NB4 (cell line): ENCODE measurements around the gene FAM240A.

Source experiments
- DNase-seq: peaks from one replicate; pipeline ENCODE4 v3.0.0; 2010; ENCODE audit warnings: low read depth
- H3K4me3 ChIP-seq: one replicate; pipeline ENCODE4 v1.5.1; 2011; ENCODE audit warnings: mild to moderate bottlenecking, low read depth, low read length, moderate library complexity
- CTCF ChIP-seq: IDR thresholded peaks from one replicate; pipeline ENCODE4 v1.5.1; 2012; ENCODE audit warnings: low read depth, low read length
- MYC ChIP-seq: IDR thresholded peaks from 2 replicates; pipeline ENCODE4 v1.6.1; 2011; ENCODE audit warnings: low read depth, low read length
- POLR2A ChIP-seq: IDR thresholded peaks from 2 replicates; pipeline ENCODE4 v1.6.1; 2011; ENCODE audit warnings: mild to moderate bottlenecking; ENCODE audit not compliant: insufficient read length; ENCODE audit errors: extremely low read depth
- TF ChIP-seq, protein P1 (sequence below): IDR thresholded peaks from 2 replicates; pipeline ENCODE4 v1.6.1; 2011; ENCODE audit warnings: low read depth, low read length

FAM240A gene

GRCh38 chr3:46614431-46614830, 2.1 kb downstream of the FAM240A start:
- no peak for DNase-seq
- no peak overlapping the region for H3K4me3 ChIP-seq
- TF ChIP-seq POLR2A, result no peak
- no peak for TF ChIP-seq CTCF
- TF ChIP-seq, protein P1, sequence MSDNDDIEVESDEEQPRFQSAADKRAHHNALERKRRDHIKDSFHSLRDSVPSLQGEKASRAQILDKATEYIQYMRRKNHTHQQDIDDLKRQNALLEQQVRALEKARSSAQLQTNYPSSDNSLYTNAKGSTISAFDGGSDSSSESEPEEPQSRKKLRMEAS, result no peak
- TF ChIP-seq MYC, result no peak

- no peak for DNase-seq
- TF ChIP-seq POLR2A (no peak), MYC (no peak), CTCF (no peak)
- TF ChIP-seq, protein P1, result no peak
These were observed 2.9 kb downstream of the FAM240A start for GRCh38 chr3:46615050-46615775.

DNA sequence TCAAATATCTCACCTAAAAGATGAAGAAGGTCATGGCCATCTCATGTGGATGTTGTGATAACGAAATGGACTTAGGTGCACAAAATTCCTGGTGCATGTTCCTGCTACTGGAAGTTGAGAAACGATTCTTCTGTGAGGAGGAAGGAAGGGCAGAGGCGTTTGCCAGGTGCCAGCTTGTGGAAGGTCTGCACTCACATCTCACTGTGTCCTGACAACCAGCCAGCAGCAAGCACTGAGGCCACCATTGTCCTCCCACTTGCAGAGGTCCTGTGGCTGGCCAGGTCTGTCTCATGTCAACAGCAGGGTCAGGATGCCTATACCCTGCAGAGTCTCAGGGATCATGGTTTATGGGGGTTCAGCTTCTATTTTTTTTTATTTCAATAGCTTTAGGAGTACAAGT, 3.7 kb downstream of the FAM240A start:
- TF ChIP-seq MYC, result no peak
- TF ChIP-seq, protein P1, result no peak
- no peak for TF ChIP-seq CTCF
- no peak for TF ChIP-seq POLR2A
- no peak overlapping the region for H3K4me3 ChIP-seq
- DNase-seq, result no peak

More at GRCh38 chr3:46615050-46615775, 2.9 kb downstream of the FAM240A start:
- no peak overlapping the region for H3K4me3 ChIP-seq

DNA sequence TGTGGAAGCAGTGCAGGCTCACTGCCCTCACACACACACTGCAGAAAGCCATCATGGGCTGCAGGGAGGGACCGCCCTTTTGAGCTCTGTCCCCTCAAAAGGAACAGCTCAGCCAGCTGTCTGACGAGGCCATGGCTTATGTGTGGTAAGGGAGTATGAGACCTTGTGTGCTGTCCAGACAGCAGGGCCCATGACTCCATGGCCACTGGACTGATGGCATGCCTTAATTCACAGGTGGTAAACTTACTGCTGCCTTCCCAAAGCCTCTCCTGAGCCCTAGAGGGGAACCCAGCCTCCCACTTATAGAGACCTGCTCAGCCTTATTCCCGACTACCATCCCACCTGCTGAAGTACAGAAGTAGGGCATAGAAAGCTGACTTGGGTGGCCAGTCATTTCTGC, 5.6 kb downstream of the FAM240A start:
- no peak for DNase-seq
- TF ChIP-seq MYC, result no peak
- no peak for TF ChIP-seq POLR2A
- no peak for TF ChIP-seq CTCF
- TF ChIP-seq, protein P1, result no peak
- no peak overlapping the region for H3K4me3 ChIP-seq

GRCh38 chr3:46619845-46620778, 7.8 kb downstream of the FAM240A start:
- DNase-seq, result no peak
- no peak for TF ChIP-seq MYC
- TF ChIP-seq, protein P1, result no peak
- TF ChIP-seq POLR2A, result no peak
- TF ChIP-seq CTCF, result no peak
- H3K4me3 ChIP-seq, result no peak overlapping the region
